ENCODE measurements around the gene PAX7.

The PAX7 gene

DNA sequence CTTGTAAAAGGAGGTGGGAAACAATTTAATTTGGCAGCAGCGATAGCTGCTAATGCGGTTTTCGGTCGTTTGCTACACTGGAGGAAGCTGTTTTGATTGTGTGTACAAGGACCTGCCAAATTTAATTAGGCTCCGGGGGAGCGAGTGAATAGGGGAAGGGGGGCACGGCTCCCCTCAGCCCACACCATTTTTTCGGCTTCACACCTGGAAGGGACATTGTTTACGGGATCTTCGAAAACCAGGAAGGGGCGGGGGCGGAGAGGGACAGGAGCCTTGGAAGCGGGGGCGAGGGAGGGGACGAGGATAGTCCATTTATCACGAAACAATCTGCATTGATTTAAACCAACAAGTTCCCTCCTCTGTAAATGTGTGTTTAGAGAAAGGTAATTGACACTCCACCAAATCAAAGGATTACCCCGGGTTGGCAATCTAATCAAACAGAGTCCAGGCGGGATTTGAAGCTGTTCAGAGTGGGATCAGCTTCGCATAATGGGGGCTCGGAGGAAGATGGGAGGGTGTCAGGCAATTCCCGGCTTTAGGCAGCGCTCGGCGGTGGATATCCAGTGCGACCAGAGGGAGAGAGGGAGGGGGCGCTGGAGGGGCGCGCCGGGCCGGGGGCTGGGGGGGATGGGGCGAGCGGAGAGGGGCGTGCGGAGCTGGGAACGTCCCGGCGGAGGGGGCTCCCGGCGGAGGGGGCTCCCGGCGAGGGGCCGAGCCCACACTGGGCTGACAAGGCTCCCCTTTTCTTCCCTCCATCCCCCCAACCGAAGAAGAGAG, 9.8 kb downstream of the PAX7 start:
- no peak for DNase-seq (ENCODE audit: low read depth in 2 of 2, low spot score in 1 of 2)

DNA sequence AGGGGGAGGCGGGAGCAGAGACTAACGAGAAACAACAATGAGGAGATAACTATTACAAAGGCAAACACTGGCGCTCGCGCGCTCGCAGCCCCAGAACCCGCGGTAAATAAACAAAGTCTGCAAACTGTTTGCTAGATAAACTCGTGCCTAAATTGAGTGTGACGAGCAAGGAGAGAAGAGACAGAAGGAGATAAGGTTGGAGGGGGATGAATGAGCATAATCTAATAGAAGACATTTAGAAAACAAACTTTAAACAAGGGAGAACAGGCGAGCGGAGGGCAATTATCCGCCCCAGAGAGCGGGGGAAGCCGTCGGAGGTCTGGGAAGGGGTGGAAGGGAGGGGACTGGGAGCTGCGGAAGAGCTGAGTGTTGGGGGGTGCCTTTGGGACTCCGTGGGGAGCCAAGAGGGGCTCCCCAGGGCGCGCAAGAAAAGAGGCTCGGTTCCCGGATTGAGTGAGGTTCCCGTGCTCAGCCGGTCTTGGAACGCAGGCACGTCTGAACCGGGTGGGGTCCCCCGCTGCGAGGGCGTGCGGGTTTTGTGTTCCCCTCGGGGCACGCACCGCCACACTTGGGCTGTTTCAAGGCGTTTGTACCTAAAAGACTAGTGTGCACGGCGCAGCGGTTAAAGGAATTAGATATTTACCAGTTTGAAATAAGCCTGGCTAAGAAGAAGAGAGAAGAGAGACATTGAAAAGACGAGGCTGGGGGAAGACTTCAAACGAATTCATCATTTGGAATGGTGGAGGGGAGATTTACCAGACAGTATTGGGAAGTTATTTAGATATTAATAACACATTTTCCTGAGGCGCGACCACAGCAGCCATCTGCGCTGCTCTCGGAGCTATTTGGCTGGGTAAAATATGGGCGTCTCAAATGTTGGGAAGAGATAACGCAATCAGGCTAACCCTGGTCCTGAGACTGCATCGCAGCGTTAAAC, 10.6 kb downstream of the PAX7 start:
- no peak for DNase-seq (ENCODE audit: low read depth in 2 of 2, low spot score in 1 of 2)

DNA sequence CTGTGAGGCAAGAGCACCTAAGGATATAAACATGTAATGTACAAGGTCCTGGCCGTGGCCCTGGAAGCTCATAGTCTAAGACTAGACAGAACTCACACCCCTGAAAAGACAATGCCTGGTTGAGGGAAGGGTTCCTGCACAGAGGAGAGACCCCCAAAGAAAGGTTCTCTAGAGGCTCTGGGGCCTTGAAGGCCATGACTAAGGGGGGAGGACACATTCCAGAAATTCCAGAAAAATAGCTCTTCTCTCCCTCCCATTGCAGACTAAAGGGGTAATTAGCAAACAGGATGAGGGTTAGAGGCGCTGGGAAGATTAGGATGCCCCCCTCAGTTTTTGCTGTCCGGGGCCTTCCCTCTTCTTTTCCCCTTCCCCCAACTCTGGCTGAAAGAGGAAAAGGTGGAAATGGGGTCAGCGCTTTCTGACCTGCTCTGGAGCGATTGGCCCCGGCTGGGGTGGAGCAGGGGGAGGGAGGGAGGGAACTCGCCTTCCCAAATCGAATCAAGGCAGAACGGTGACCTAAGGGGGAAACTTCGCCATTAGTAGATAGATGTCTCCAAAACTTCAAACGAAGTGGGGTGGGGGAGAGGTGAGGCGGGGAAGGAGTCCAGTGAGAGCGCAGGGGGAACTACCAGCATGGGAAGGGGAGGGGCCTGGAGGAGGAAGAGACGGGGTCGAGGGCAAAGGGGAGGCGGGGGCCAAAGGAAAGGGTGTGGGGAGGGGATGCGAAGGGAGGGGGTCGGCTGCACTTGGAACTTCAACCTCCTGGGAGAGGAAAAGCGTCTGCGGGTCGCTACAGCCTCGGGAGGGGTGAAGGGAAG, 11.8 kb downstream of the PAX7 start:
- DNase-seq (ENCODE audit: low read depth in 2 of 2, low spot score in 1 of 2) = no peak

DNA sequence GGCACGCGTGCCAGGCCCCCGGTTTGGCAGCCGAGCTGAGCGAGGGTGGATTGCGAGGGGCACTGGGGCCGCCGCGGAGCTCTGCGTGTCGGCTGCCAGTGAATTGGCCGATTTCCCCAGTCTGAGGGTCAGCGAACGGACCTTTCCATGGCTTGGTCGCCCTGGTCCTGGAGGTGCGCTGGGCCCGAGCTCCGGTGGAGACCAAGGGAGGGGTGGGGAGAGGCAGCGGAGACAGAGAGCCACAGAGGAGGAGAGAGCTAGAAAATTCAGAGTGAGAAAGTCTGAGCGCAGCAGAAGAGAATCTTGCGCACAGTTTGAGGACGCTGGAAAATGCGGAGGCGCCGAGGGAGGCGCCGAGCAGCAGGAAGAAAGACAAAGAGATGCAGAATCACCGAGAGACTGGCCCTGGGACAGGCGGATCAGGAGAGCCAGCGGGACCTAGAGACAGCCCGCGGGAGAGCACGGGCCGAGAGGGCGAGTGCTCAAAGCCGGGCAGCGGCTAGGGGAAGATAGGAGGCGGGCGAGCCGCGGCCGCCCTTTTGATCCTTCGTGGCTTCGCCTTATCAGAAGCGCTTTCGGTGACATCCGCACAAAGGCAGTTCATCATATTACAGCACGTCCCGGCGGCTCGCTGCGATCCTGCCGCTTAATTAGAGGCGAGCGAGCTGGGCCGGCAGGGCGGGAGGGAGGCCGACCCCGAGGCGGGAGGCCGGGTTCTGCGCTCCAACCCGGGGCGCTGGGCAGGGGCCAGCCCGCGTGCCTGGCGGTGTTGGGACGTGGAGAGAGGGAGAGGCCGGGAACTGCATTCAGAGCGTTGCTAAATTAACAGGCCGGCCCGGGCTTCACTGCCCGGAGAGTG, 12.7 kb downstream of the PAX7 start:
- DNase-seq (ENCODE audit: low read depth in 2 of 2, low spot score in 1 of 2) = no peak

DNA sequence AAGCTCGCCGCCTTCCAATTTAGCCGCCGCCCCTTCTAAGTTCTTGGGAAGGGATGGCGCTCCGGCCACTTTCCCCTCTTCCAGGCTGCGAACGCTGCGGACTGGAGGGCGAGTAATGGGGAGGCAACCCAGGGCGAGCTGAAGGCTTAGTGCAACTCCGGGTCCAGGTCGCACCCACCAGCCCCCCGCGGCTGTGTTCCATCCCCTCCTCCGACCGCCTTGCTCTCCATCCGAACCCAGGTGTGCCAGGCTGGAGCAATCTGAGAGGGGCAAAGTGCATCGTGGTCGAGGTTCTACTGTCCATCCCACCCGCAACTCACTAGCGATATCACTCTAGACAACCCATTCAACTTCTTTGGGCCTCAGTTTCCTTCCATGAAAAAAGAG, 13.4 kb downstream of the PAX7 start:
- DNase-seq (ENCODE audit: low read depth in 2 of 2, low spot score in 1 of 2) = no peak

DNA sequence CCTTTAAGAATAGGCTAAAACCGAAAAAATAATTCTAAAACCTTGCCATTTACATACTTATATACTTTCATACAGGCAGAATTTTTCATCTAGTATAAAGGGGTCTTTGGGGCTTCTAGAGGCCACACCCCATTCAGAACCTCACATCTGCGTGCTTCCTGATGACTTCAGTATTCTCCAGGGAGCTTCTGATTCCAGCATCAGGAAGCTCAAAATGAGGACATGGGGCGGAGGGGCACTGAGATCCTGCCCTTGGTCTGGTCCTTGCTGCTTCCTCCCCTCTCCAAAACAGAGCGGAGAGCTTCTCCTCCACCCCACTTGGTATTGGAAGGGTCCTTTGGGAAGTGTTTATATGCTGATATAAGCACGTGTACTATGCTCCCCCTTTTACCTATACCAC, 13.8 kb downstream of the PAX7 start:
- no peak for DNase-seq (ENCODE audit: low read depth in 2 of 2, low spot score in 1 of 2)

DNA sequence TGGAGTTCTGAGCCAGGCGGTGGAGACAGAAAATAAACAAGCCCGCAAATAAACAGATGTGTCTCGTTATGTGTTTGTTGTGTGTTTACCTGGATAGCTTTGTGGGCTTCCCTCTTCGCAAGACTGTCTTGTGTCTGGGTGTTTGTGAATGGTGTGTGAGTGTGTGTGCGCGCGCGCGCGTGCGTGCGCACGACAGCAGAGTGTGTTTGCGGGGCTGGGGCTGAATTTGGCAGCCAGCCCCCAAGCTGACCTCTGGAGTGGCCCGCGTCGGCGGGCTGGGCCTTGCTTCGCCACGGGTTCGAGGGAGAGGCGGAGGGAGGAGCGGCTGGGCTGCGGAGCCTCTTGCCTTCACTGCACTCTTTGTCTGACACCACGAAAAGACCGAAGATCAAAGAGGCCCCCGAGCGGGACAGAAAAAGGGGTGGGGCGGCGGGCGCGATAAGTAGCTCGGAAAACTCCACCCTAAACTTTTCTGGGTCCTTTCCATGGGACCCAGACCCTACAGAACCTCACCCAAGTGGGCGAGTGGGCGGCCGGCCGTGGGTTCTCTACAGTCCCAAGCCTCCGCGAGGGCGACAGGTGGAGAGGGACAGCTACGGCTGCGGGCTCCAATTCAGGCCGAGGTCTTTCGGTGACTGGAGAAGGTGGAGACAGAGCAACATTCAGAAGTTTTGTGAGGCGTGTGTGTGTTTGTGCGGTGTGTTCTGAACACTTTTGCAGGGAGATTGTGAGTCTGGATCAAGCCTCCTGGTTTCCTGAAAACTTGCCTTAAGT, 14.5 kb downstream of the PAX7 start:
- DNase-seq (ENCODE audit: low read depth in 2 of 2, low spot score in 1 of 2) = no peak

DNA sequence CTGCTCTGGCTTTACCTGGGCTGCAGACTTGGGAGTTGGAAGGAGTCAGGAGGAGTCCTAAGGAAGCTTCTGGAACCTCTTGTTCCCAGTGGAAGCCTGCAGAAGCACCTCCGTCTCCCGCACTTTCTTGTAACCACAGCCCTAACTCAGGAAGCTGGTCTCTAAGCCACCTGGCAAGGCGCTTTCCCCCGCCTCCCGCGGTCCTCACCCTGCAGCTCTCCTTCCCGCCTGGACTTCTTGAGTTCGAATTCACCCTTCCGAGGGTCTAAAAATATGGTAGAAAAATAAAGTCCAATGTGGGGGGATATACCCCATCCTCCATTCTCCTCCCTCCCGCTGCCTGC, 15.1 kb downstream of the PAX7 start:
- DNase-seq (ENCODE audit: low read depth in 2 of 2, low spot score in 1 of 2) = no peak

DNA sequence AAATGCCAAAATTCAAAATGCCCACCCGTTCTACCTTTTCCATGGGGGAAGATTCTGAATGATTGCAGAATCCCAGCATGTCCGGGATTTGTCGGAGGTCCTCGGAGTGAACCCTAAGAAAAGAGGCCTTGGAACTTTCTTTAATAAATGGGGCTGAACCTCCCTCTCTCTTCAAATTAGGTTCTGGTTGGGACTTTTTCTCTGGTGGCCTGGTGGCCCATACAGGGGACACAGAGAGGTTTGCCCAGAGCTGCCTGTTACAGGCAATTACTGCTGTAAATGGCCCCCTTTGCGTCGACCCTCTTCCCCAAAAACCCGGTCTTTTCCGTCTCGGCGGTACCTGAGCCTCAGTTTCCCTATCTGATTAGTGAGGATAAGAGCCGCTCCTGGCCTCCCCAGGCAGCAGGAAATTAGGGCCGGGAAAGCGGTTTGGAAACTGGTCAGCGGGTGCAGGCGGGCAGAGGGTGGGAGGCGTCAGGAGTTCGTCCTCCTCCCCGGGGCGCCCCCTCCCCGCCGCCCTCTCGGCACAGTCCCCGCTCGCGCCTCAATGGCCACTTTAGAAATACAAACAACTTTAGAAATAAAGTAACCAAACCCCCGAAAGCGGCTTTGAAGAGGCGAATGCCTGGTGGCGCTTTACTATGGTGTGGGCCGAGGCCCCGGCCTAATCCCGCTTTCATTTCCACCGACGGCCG, 15.6 kb downstream of the PAX7 start:
- no peak for DNase-seq (ENCODE audit: low read depth in 2 of 2, low spot score in 1 of 2)

DNA sequence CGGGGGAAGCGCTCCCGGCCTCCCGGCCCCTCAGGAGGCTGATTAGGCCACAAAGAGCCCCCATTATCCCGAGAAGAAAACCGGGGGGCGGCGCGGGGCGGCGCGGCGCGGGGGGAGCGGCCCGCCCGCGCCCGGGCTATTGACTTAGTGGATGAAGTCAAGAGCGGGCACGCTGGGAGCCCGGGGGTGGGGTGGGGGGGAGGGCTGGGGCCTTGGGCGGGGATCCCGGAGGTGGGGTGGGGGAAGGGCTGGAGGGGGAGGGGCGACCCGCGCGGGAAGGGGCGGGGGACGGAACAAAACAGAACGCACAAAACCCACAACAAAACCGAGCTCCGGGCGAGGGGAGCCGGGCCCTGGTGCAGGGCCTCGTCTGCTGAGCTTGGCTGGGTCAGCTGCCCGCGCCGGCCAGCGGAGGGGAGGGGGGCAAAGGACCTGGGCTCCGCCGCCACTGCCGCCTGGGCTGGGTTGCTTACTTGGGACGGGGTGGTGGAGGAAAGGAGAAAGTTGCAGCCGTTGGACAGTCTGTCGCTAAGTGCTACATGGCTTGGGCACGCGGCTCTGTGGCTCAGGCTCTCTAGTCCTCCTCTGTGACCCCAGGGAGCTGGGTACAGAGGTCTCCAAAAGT, 16.3 kb downstream of the PAX7 start:
- no peak for DNase-seq (ENCODE audit: low read depth in 2 of 2, low spot score in 1 of 2)

DNA sequence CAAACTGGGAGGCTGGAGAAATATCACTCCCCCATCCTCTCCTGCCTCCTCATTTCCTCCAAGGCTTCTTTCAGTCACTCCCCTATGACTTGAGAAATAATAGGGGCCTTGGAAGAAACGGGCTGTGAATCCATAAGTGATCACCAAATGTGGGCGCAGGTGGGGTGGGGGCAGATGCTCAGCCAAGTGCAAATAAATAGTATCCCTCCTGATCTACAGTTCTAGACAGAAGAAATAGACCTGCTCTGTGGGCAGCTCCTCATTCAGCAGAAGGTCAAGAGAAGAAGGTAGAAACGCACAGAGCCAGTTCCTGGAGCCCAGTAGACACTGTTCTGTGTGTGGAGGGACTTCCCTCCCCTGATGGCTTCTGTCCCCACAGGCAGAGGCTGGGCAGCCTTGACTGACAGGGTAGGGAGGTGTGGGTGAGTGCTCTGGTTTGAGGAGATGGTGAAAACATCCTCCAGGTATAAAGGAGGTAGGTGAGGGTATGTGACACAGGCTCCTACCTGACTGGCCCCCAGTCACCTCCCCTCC, 17.1 kb downstream of the PAX7 start:
- no peak for DNase-seq (ENCODE audit: low read depth in 2 of 2, low spot score in 1 of 2)

DNA sequence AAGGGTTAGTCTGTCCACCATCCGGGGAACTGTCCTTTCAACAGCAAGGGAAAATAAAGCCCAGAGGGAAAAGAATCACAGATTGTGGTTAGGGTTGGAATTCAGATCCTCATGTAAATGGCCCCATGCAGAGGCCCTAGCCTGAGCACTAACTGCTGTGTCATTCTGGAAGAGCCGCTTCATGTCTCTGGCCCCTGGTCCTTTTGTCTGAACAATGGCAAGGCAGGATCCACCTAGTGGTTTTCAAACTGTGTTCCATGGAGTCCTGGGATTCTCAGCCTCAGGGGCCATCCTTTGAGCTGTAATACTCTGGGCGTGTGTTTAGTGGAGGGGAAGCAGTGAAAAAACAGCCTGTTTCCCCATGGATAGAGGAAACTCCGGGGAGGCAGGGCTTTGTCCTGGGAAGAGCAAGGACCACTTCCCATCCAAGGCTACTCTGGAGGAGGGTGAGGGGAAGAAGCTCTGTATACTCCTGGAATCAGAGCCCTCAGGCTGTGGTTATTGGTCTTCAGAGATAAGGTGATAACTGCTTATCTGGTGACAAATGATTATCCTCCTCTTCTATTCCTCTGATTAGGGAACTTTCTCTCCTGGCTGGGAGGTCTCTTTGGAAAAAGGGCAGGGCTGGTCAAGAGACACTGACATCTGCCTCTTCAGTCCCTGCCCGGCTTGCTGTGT, 19.2 kb downstream of the PAX7 start:
- DNase-seq (ENCODE audit: low read depth in 2 of 2, low spot score in 1 of 2) = no peak

DNA sequence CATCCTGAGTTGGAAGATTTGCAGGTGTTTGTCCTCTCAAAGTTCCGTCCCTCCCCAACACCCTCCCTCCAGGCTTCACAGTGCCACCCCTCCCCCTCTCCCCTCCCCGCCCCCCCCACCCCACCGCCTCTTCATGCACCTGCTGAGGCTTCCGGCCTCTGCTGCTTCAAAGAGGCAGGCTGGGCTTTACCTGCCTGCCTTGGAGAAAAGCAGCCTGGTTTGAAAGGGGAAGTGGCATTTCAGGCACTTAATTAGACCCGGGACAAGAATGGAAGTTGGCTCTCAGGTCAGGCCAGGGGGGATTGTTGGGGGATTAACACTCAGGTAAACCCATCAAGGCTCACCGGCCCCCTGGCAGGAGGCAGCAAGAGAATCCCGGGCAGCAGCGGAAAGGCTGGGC, 21.1 kb downstream of the PAX7 start:
- DNase-seq (ENCODE audit: low read depth in 2 of 2, low spot score in 1 of 2) = no peak

DNA sequence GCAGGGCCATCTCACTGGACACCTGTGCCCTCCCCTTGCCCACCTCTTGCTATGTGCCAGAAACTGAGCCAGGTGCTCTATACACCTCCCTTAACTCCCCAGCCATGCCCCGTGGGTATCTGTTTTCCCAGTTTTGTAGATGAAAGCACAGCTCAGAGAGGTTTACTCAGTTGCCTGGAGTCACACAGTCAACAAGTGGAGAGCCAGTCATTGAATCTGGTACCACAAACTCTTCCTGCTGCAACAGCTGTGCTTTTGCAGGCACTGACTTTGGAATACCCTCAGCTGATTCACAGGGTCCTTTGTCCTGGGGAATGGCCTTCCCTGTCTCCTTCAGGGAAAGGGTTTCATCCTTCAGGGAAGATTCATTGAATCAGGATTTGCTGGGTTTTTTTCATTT, 22.1 kb downstream of the PAX7 start:
- DNase-seq (ENCODE audit: low read depth in 2 of 2, low spot score in 1 of 2) = no peak

DNA sequence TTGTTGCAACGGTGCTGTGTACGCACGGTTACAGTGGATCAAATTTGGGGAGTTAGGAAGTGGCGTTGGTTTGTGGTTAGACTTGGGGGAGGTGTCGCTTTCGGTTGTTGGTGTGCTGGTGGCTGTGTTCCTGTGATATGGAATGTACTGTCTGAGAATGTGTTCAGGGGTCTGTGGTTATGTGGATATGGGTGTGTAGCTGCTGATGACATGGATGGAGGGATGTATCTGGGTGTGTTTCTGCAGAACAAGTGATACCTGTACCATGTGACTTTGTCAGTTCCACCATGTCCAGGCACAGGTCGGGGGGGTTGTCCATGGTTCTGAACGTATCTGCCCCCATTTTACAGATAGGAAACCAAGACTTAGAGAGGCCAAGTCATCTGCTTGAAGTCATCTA, 22.7 kb downstream of the PAX7 start:
- DNase-seq (ENCODE audit: low read depth in 2 of 2, low spot score in 1 of 2) = no peak

DNA sequence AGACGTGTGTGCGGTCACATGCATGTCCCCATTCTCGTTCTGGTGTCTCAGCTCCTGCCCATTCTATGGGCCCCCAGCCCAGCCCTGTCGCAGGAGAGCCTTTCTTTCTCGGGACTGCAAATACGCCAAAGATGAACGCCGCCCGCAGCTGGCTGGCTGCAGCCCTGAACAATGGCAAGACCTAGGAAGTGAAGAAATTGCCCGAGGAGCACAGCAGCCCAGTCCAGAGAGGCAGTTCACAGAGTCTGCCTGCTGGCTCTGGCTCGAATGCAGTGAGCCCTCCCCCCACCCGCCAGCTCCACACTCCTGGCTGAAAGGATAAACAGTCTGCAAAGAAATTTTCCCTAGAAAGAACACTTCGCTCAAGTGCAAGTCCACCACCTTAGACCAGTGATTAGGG, 23.3 kb downstream of the PAX7 start:
- DNase-seq (ENCODE audit: low read depth in 2 of 2, low spot score in 1 of 2) = no peak

DNA sequence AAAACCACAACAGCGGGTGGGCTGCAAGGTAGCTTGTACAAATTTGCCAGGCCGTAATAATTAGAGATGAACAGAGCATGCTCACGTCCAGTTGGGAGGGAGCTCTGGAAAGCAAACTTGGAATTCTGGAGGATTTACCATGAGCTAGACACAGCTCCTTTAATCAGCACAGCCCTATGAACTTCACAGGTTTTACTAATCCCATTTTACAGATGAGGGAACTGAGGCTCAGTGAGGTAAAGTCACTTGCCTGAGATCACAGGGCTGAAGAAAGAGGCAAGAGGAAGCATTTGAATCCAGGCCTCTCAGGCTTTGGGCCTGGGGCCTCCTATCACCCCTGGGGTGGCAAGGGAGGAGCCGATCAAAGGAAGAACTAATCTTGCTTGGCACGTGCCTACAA, 24.0 kb downstream of the PAX7 start:
- DNase-seq (ENCODE audit: low read depth in 2 of 2, low spot score in 1 of 2) = no peak

DNA sequence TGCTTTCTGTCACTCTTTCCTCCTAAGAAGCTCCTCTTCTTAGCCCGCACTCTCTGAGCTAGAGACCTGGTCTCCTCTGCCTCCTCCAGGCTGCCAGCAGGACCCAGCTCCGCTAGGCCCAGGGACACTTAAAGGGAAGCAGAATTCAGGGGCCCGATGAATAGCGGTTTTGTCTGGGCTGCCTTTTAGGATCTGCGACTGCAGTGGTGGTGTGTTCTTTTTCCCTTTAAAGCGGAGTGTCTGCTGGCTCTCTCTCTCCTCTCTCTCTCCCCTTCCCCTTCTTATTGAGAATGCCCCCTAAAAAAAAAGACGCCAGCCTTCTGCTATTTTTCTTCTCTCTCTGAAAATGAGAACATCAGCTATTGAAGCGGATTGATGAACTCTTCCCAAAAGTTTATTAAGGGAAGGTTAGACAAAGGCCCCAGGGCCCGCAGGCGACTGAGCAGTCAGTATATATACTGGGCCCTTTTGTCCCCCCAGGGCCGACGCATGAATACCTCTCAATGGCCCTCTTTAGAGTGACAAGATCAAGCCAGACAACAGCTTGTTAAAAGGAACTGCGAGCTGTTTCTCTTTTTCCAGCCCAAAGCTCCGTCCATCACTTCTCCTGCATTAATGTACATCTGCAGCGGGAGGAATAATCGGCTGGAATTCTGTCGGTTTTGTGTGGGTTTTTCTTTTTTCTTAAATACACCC, 27.0 kb downstream of the PAX7 start:
- DNase-seq (ENCODE audit: low read depth in 2 of 2, low spot score in 1 of 2) = no peak

Data from stimulated activated CD8-positive, alpha-beta memory T cell treated with anti-CD3 and anti-CD28 coated beads, Interleukin-4, amount 100 ng/mL, for 4 hours (primary cell).